22Rv1 (cell line): Measurements from ENCODE around the gene NHERF2.

Source experiments
- ZFX ChIP-seq: fragments of 450-650 bp; IDR thresholded peaks from 2 replicates; pipeline ENCODE4 v1.6.1; 2017; ENCODE audit warnings: antibody characterized with exemption, borderline replicate concordance
- TF ChIP-seq, protein P1 (sequence below): fragments of 450-650 bp; IDR thresholded peaks from 2 replicates; pipeline ENCODE4 v1.5.1; 2017; ENCODE audit warnings: mild to moderate bottlenecking

DNA sequence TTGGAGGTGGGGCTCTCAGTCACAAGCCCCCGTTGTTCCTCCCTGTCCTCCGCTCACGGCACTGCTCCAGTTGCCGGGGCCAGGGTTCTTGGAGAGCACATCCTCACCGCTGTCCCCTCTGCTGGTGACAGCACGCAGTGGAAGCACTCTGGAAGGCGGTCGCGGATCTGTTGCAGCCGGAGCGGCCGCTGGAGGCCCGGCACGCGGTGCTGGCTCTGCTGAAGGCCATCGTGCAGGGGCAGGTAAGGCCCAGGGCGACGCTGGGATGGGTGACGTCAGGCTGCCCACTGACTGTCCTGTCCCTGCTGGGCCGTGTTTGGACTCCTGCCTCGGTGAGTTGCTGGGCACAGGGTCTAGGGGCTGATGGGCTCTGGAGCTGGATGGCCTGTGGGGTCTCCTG, 26.5 kb downstream of the NHERF2 start:
- TF ChIP-seq, protein P1, sequence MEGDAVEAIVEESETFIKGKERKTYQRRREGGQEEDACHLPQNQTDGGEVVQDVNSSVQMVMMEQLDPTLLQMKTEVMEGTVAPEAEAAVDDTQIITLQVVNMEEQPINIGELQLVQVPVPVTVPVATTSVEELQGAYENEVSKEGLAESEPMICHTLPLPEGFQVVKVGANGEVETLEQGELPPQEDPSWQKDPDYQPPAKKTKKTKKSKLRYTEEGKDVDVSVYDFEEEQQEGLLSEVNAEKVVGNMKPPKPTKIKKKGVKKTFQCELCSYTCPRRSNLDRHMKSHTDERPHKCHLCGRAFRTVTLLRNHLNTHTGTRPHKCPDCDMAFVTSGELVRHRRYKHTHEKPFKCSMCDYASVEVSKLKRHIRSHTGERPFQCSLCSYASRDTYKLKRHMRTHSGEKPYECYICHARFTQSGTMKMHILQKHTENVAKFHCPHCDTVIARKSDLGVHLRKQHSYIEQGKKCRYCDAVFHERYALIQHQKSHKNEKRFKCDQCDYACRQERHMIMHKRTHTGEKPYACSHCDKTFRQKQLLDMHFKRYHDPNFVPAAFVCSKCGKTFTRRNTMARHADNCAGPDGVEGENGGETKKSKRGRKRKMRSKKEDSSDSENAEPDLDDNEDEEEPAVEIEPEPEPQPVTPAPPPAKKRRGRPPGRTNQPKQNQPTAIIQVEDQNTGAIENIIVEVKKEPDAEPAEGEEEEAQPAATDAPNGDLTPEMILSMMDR = no peak
- TF ChIP-seq ZFX = no peak
